ENCODE measurements around the gene MLPH. TPM values are rescaled to one million over a fixed set of nuclear protein-coding genes. Genes with fewer than 3 reads are reported as not detected.

MLPH gene
- total RNA-seq, 2 donors from 2014 or later: 0.75 to 1.0 TPM

DNA sequence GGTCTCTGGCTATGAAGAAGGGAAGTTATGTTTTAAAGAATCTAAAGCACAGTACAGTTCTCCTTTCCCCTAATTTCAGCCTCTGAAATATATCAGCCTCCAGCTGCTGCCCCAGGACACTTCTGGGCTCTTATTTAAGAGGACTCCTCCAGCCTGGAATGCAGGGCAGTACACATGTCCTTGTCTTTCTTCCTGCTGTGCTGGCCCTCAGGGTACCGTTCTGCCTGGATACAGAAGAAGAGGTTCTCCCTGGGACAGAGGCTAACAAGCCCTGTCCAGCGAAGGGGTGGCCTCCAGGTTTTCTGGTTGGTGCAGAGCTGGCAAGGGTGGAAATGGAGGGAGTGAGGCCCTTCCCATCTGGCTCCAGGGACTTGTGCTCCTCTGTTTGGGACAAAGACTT lies 22.1 kb downstream of the MLPH start:
- Histone ChIP-seq H3K27me3 (ENCODE audit: control insufficient read depth, insufficient read depth, low read length, poor library complexity, severe bottlenecking) (no peaks in the 10 kb centered on the region), H3K36me3 (ENCODE audit: control insufficient read depth, insufficient read depth, low read length) (no peaks in the 10 kb centered on the region)
- WGBS, 2 experiments (ENCODE audit: insufficient coverage in 1 of 2, insufficient read length in 1 of 2): 80 to 88% methylated on average over 1 to 2 of the region's 2 CpGs

DNA sequence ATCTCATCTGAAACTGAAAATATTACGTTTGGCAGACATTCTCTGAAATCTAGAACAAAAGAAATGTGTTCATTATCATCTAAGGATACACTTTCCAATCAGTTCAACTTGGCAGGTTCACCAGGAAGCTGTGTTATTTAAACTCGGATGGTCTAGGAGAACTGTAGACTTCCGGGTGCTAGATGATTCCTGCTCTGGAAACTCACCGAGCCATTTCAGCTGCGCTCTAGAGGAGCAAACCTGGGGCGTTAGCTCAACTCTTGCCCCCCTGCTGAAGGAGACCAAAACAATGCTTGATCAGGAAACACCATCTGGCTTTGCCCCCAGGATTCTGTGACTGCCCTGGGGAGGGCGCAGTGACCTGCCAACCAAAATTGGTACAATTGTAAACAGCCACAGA lies 22.9 kb downstream of the MLPH start:
- H3K4me1 Mint-ChIP-seq: peaks cover 4% of the 10 kb centered on the region
- no peak overlapping the region for H3K27ac ChIP-seq (ENCODE audit: low read depth, low read length)
- no peaks in the 10 kb centered on the region for H3K4me1 ChIP-seq (ENCODE audit: control insufficient read depth, insufficient read depth, low read length)
- H3K36me3 ChIP-seq (ENCODE audit: control insufficient read depth, insufficient read depth, low read length): no peaks in the 10 kb centered on the region
- H3K9me3 ChIP-seq (ENCODE audit: control insufficient read depth, low read length): no peaks in the 10 kb centered on the region
- H3K36me3 Mint-ChIP-seq (ENCODE audit: low read depth): no peaks in the 10 kb centered on the region
- no peaks in the 10 kb centered on the region for H3K27me3 ChIP-seq (ENCODE audit: control insufficient read depth, insufficient read depth, low read length, poor library complexity, severe bottlenecking)
- no peak overlapping the region for H3K4me3 Mint-ChIP-seq
- no peak overlapping the region for H3K9ac ChIP-seq (ENCODE audit: extremely low read depth, low read length, poor library complexity, severe bottlenecking)
- no peak overlapping the region for H3K4me3 ChIP-seq (ENCODE audit: low read length)
- H3K27me3 Mint-ChIP-seq (ENCODE audit: insufficient read depth): no peaks in the 10 kb centered on the region
- no peak overlapping the region for H3K27ac Mint-ChIP-seq
- no peak for DNase-seq
- 83 to 86% methylated on average over 6 to 7 of the region's 7 CpGs for WGBS, 2 experiments (ENCODE audit: insufficient coverage in 1 of 2, insufficient read length in 1 of 2)
- H3K9me3 Mint-ChIP-seq: peaks cover 7% of the 10 kb centered on the region
- TF ChIP-seq, protein P1, sequence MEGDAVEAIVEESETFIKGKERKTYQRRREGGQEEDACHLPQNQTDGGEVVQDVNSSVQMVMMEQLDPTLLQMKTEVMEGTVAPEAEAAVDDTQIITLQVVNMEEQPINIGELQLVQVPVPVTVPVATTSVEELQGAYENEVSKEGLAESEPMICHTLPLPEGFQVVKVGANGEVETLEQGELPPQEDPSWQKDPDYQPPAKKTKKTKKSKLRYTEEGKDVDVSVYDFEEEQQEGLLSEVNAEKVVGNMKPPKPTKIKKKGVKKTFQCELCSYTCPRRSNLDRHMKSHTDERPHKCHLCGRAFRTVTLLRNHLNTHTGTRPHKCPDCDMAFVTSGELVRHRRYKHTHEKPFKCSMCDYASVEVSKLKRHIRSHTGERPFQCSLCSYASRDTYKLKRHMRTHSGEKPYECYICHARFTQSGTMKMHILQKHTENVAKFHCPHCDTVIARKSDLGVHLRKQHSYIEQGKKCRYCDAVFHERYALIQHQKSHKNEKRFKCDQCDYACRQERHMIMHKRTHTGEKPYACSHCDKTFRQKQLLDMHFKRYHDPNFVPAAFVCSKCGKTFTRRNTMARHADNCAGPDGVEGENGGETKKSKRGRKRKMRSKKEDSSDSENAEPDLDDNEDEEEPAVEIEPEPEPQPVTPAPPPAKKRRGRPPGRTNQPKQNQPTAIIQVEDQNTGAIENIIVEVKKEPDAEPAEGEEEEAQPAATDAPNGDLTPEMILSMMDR (conservative IDR thresholded peaks at IDR 0.05): no peak

More for the DNA sequence above, 22.1 kb downstream of the MLPH start:
- H3K27ac ChIP-seq (ENCODE audit: low read depth, low read length): no peak overlapping the region
- no peak overlapping the region for H3K27ac Mint-ChIP-seq
- peaks cover 4% of the 10 kb centered on the region for H3K4me1 Mint-ChIP-seq
- no peaks in the 10 kb centered on the region for H3K9me3 ChIP-seq (ENCODE audit: control insufficient read depth, low read length)
- H3K9me3 Mint-ChIP-seq: peaks cover 7% of the 10 kb centered on the region
- no peaks in the 10 kb centered on the region for H3K27me3 Mint-ChIP-seq (ENCODE audit: insufficient read depth)
- no peaks in the 10 kb centered on the region for H3K36me3 Mint-ChIP-seq (ENCODE audit: low read depth)
- no peaks in the 10 kb centered on the region for H3K4me1 ChIP-seq (ENCODE audit: control insufficient read depth, insufficient read depth, low read length)
- H3K4me3 Mint-ChIP-seq: no peak overlapping the region
- H3K4me3 ChIP-seq (ENCODE audit: low read length): no peak overlapping the region
- no peak for DNase-seq
- TF ChIP-seq, protein P1 (conservative IDR thresholded peaks at IDR 0.05): no peak
- H3K9ac ChIP-seq (ENCODE audit: extremely low read depth, low read length, poor library complexity, severe bottlenecking): no peak overlapping the region

DNA sequence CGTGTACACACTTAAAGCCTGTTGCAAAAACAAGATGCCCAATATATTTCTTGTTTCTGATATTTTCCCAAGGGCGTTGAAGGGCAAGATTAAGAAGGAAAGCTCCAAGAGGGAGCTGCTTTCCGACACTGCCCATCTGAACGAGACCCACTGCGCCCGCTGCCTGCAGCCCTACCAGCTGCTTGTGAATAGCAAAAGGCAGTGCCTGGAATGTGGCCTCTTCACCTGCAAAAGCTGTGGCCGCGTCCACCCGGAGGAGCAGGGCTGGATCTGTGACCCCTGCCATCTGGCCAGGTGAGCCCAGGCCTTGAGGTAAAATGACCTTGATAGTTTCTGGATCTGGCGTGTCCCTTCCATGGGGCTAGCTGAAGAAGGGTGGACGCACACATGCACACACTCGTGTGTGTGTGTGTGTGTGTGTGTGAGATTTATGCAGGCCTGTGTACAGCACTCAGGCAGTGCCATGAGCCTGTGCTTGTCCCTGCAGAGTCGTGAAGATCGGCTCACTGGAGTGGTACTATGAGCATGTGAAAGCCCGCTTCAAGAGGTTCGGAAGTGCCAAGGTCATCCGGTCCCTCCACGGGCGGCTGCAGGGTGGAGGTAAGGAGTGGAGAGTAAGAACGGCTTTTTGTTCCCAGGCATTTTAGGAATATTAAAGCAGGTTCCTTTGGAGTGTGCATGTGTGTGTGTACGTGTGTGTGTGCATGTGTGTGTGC lies 23.6 kb downstream of the MLPH start:
- WGBS, 2 experiments (ENCODE audit: insufficient coverage in 1 of 2, insufficient read length in 1 of 2): 93 to 97% methylated on average over 11 to 21 of the region's 21 CpGs
- H3K27ac Mint-ChIP-seq: no peak overlapping the region
- DNase-seq: no peak
- peaks cover 7% of the 10 kb centered on the region for H3K9me3 Mint-ChIP-seq
- Histone ChIP-seq H3K36me3 (ENCODE audit: control insufficient read depth, insufficient read depth, low read length) (no peaks in the 10 kb centered on the region), H3K4me1 (ENCODE audit: control insufficient read depth, insufficient read depth, low read length) (no peaks in the 10 kb centered on the region), H3K27me3 (ENCODE audit: control insufficient read depth, insufficient read depth, low read length, poor library complexity, severe bottlenecking) (no peaks in the 10 kb centered on the region), H3K9ac (ENCODE audit: extremely low read depth, low read length, poor library complexity, severe bottlenecking) (no peak overlapping the region), H3K4me3 (ENCODE audit: low read length) (no peak overlapping the region), H3K9me3 (ENCODE audit: control insufficient read depth, low read length) (no peaks in the 10 kb centered on the region), H3K27ac (ENCODE audit: low read depth, low read length) (no peak overlapping the region)
- no peak overlapping the region for H3K4me3 Mint-ChIP-seq
- no peaks in the 10 kb centered on the region for H3K27me3 Mint-ChIP-seq (ENCODE audit: insufficient read depth)
- TF ChIP-seq, protein P1 (conservative IDR thresholded peaks at IDR 0.05): no peak
- no peaks in the 10 kb centered on the region for H3K36me3 Mint-ChIP-seq (ENCODE audit: low read depth)
- peaks cover 4% of the 10 kb centered on the region for H3K4me1 Mint-ChIP-seq

All from endodermal cell (in vitro differentiated cells).